GM06990 (cell line): Measurements from ENCODE around the gene OPTC.

Experiments
- DNase-seq: peaks from one replicate; pipeline ENCODE4 v3.0.0-alpha.2; 2011; ENCODE audit not compliant: insufficient read length; ENCODE audit errors: extremely low read depth
- H3K27me3 ChIP-seq: replicated peaks from 2 replicates; pipeline ENCODE4 v1.6.0; 2011; ENCODE audit warnings: low read length; ENCODE audit not compliant: control insufficient read depth, insufficient read depth
- H3K36me3 ChIP-seq: 2 replicates; pipeline ENCODE4 v1.5.1; 2011; ENCODE audit warnings: low read length; ENCODE audit not compliant: control insufficient read depth, insufficient read depth
- H3K4me3 ChIP-seq: replicated peaks from 2 replicates; pipeline ENCODE4 v1.5.1; 2011; ENCODE audit warnings: low read depth, mild to moderate bottlenecking, control low read depth, low read length
- CTCF ChIP-seq: IDR thresholded peaks from 2 replicates; pipeline ENCODE4 v1.5.1; 2011; ENCODE audit warnings: low read length, control low read depth, mild to moderate bottlenecking, inconsistent platforms; ENCODE audit not compliant: insufficient read depth, poor library complexity, severe bottlenecking

OPTC gene

GRCh38 chr1:203475012-203475981 lies 18.7 kb upstream of the OPTC start, which contains the start of gene PRELP:
Gene PRELP, plus strand, starts transcription at chr1:203475806. Its CDS starts 7,379 bp downstream, at chr1:203483185.
- Histone ChIP-seq H3K36me3 (no peaks in the 10 kb centered on the region), H3K27me3 (no peaks in the 10 kb centered on the region; the same call in 1 of the 2 replicates), H3K4me3 (no peak within 1 kb of the TSS)
- TF ChIP-seq CTCF = no peak
- no peak for DNase-seq

DNA sequence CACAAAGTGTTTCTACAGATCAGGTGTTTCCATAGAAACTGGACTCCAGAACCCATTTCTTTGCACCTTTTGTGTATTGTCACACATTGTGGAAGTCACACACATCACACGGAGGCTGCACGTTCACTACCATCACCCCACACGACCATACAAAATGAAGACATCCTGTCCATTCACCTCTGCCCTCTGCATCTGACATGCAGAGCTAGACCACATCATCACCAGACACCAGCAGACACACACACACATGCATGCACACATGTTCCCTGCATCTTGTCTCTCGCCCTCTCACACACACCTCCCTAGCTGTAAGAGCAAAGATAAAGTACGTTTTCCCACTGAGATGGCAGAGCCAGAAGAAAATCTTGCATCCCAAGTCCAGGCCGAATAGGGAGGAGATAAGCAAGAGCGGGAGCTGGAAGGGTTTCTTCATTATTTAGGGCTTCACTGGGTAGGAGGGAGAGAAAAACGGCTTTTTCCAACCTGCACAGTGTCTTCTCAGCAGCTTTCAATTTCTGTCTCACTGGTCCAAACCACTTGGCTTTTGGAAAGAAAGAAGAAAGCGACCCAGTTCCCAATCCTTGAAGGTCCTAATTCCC lies 17.6 kb upstream of the OPTC start:
- Histone ChIP-seq H3K27me3 (no peaks in the 10 kb centered on the region; the same call in 1 of the 2 replicates), H3K4me3 (no peak overlapping the region), H3K36me3 (no peaks in the 10 kb centered on the region)
- TF ChIP-seq CTCF = no peak
- no peak for DNase-seq

- TF ChIP-seq CTCF = no peak
- H3K27me3 ChIP-seq = no peaks in the 10 kb centered on the region; the same call in 1 of the 2 replicates
- H3K36me3 ChIP-seq = no peaks in the 10 kb centered on the region
- no peak overlapping the region for H3K4me3 ChIP-seq
- DNase-seq = no peak
These were observed 16.2 kb upstream of the OPTC start for GRCh38 chr1:203477748-203478147.

- no peak for DNase-seq
- H3K27me3 ChIP-seq = no peaks in the 10 kb centered on the region
- no peak overlapping the region for H3K4me3 ChIP-seq
- no peaks in the 10 kb centered on the region for H3K36me3 ChIP-seq
- TF ChIP-seq CTCF = no peak
These were observed 15.7 kb upstream of the OPTC start for GRCh38 chr1:203478231-203478630.

GRCh38 chr1:203478986-203479385 lies 15.0 kb upstream of the OPTC start:
- H3K36me3 ChIP-seq = no peaks in the 10 kb centered on the region
- DNase-seq = no peak
- H3K4me3 ChIP-seq = no peak overlapping the region
- H3K27me3 ChIP-seq = no peaks in the 10 kb centered on the region
- TF ChIP-seq CTCF = no peak
